Measurements from ENCODE around the gene KRTAP5-6. TPM values are rescaled to one million over a fixed set of nuclear protein-coding genes. Genes with fewer than 3 reads are reported as not detected.

The KRTAP5-6 gene
- polyA plus RNA-seq (2013, experiment 1 of 2; ENCODE audit: insufficient read length): not detected
- not detected for polyA plus RNA-seq (2013, experiment 2 of 2; ENCODE audit: insufficient read length)

GRCh38 chr11:1696608-1697570, at the start of gene KRTAP5-6:
Gene KRTAP5-6, plus strand, starts transcription at chr11:1697195. Its CDS starts 51 bp downstream, at chr11:1697246.
- no peak for DNase-seq

- no peak for DNase-seq
Observed at GRCh38 chr11:1647901-1648652, 48.9 kb upstream of the KRTAP5-6 start.

GRCh38 chr11:1648653-1649420, 48.2 kb upstream of the KRTAP5-6 start:
- DNase-seq: no peak

GRCh38 chr11:1650034-1650917, 46.7 kb upstream of the KRTAP5-6 start:
- DNase-seq: no peak

GRCh38 chr11:1650918-1651262, 46.1 kb upstream of the KRTAP5-6 start:
- DNase-seq: no peak

GRCh38 chr11:1651411-1651980, 45.5 kb upstream of the KRTAP5-6 start:
- DNase-seq: no peak

GRCh38 chr11:1652026-1652425, 45.0 kb upstream of the KRTAP5-6 start:
- no peak for DNase-seq

GRCh38 chr11:1652442-1652770, 44.6 kb upstream of the KRTAP5-6 start:
- no peak for DNase-seq

GRCh38 chr11:1652771-1653540, 44.0 kb upstream of the KRTAP5-6 start:
- peak; percentile 39 for DNase-seq

- DNase-seq: no peak
Observed at GRCh38 chr11:1653541-1654387, 43.2 kb upstream of the KRTAP5-6 start.

- no peak for DNase-seq
Observed at GRCh38 chr11:1654388-1655167, 42.4 kb upstream of the KRTAP5-6 start.

GRCh38 chr11:1655168-1656060, 41.6 kb upstream of the KRTAP5-6 start:
- DNase-seq: no peak

GRCh38 chr11:1656061-1656441, 40.9 kb upstream of the KRTAP5-6 start:
- no peak for DNase-seq

GRCh38 chr11:1656670-1657069, 40.3 kb upstream of the KRTAP5-6 start:
- no peak for DNase-seq

- no peak for DNase-seq
Observed at GRCh38 chr11:1659506-1659905, 37.5 kb upstream of the KRTAP5-6 start.

- DNase-seq: no peak
Observed at GRCh38 chr11:1660111-1660867, 36.7 kb upstream of the KRTAP5-6 start.
